Effector memory CD4-positive, alpha-beta T cell (primary cell): Measurements from ENCODE around the gene TMPO.
"Not testable (repeated sequence)": the region's sequence is repeated elsewhere in the genome, so short reads cannot be mapped to it uniquely, and the experiment has no call there.

Experiments used
- DNase-seq, 3 donors: peaks; one replicate each; pipeline ENCODE4 v3.0.0-alpha.2; 2020
- H3K27ac ChIP-seq: 2 replicates; pipeline ENCODE4 v1.7.0; 2013; ENCODE audit warnings: mild to moderate bottlenecking, low read length, moderate library complexity; ENCODE audit not compliant: insufficient read depth, poor library complexity, severe bottlenecking
- H3K27me3 ChIP-seq: replicated peaks from 2 replicates; pipeline ENCODE4 v1.7.0; 2013; ENCODE audit warnings: mild to moderate bottlenecking, low read length; ENCODE audit not compliant: insufficient read depth, control insufficient read depth, poor library complexity, severe bottlenecking
- H3K36me3 ChIP-seq: 2 replicates; pipeline ENCODE4 v1.7.0; 2013; ENCODE audit warnings: mild to moderate bottlenecking, low read length, moderate library complexity; ENCODE audit not compliant: control insufficient read depth, insufficient read depth
- H3K4me1 ChIP-seq: 2 replicates; pipeline ENCODE4 v1.7.0; 2013; ENCODE audit warnings: low read length, mild to moderate bottlenecking; ENCODE audit not compliant: control insufficient read depth, insufficient read depth, poor library complexity, severe bottlenecking
- H3K4me3 ChIP-seq: 2 replicates; pipeline ENCODE4 v1.7.0; 2013; ENCODE audit warnings: low read length, low read depth, mild to moderate bottlenecking; ENCODE audit not compliant: insufficient read depth, poor library complexity, severe bottlenecking
- H3K9me3 ChIP-seq: 2 replicates; pipeline ENCODE4 v1.7.0; 2013; ENCODE audit warnings: mild to moderate bottlenecking, low read length, moderate library complexity; ENCODE audit not compliant: control insufficient read depth

Gene TMPO

GRCh38 chr12:98511806-98512205 is 3.6 kb upstream of the TMPO start:
- H3K4me1 ChIP-seq, DNase-seq, H3K27ac ChIP-seq, H3K9me3 ChIP-seq, H3K4me3 ChIP-seq, H3K27me3 ChIP-seq, H3K36me3 ChIP-seq: not testable (repeated sequence)

GRCh38 chr12:98513379-98514322 is 1.7 kb upstream of the TMPO start:
- H3K4me3 ChIP-seq: no peak overlapping the region

GRCh38 chr12:98514982-98515286 is 456 bp upstream of the TMPO start:
- no peaks in the 10 kb centered on the region for H3K36me3 ChIP-seq
- DNase-seq: no peak
- H3K4me1 ChIP-seq: peaks cover 18% of the 10 kb centered on the region
- peak overlapping the region; percentile 98 for H3K4me3 ChIP-seq
- H3K27me3 ChIP-seq: no peaks in the 10 kb centered on the region
- no peaks in the 10 kb centered on the region for H3K9me3 ChIP-seq
- H3K27ac ChIP-seq: peak overlapping the region; percentile 94

More at GRCh38 chr12:98513379-98514322, 1.7 kb upstream of the TMPO start:
- Histone ChIP-seq H3K9me3 (no peaks in the 10 kb centered on the region), H3K4me1 (peaks cover 10% of the 10 kb centered on the region), H3K27me3 (no peaks in the 10 kb centered on the region), H3K36me3 (no peaks in the 10 kb centered on the region), H3K27ac (peak overlapping the region; percentile 12)
- no peak for DNase-seq

- Histone ChIP-seq H3K9me3 (no peaks in the 10 kb centered on the region), H3K4me3 (peak overlapping the region; percentile 98), H3K27ac (peak overlapping the region; percentile 94), H3K27me3 (no peaks in the 10 kb centered on the region), H3K4me1 (peaks cover 18% of the 10 kb centered on the region), H3K36me3 (no peaks in the 10 kb centered on the region)
- peak; percentile 70 to 77 (median 73) for DNase-seq
These were observed 902 bp downstream of the TMPO start for GRCh38 chr12:98516111-98516873.

GRCh38 chr12:98519257-98519907 is 4.0 kb downstream of the TMPO start:
- no peak for DNase-seq
- Histone ChIP-seq H3K27ac (no peak overlapping the region), H3K36me3 (peaks cover 6% of the 10 kb centered on the region), H3K4me1 (peaks cover 14% of the 10 kb centered on the region), H3K27me3 (no peaks in the 10 kb centered on the region), H3K9me3 (no peaks in the 10 kb centered on the region), H3K4me3 (peak overlapping the region; percentile 37)

GRCh38 chr12:98530068-98530467 is 14.7 kb downstream of the TMPO start:
- no peaks in the 10 kb centered on the region for H3K9me3 ChIP-seq

GRCh38 chr12:98532687-98533304 is 17.4 kb downstream of the TMPO start:
- no peak overlapping the region for H3K27ac ChIP-seq
- H3K36me3 ChIP-seq: peaks cover 42% of the 10 kb centered on the region
- no peak for DNase-seq

More at GRCh38 chr12:98530068-98530467, 14.7 kb downstream of the TMPO start:
- Histone ChIP-seq H3K4me1 (no peaks in the 10 kb centered on the region), H3K4me3 (no peak overlapping the region), H3K27ac (no peak overlapping the region), H3K36me3 (peaks cover 42% of the 10 kb centered on the region), H3K27me3 (no peaks in the 10 kb centered on the region)
- no peak for DNase-seq

GRCh38 chr12:98533723-98534251 is 18.4 kb downstream of the TMPO start:
- DNase-seq: no peak
- Histone ChIP-seq H3K27ac (no peak overlapping the region), H3K4me3 (no peak overlapping the region), H3K36me3 (peaks cover 39% of the 10 kb centered on the region), H3K9me3 (no peaks in the 10 kb centered on the region), H3K27me3 (no peaks in the 10 kb centered on the region), H3K4me1 (no peaks in the 10 kb centered on the region)

More at GRCh38 chr12:98532687-98533304, 17.4 kb downstream of the TMPO start:
- Histone ChIP-seq H3K9me3 (no peaks in the 10 kb centered on the region), H3K27me3 (no peaks in the 10 kb centered on the region), H3K4me1 (no peaks in the 10 kb centered on the region), H3K4me3 (no peak overlapping the region)

- Histone ChIP-seq H3K27ac (no peak overlapping the region), H3K27me3 (no peaks in the 10 kb centered on the region), H3K4me3 (no peak overlapping the region), H3K9me3 (no peaks in the 10 kb centered on the region), H3K36me3 (peaks cover 38% of the 10 kb centered on the region), H3K4me1 (no peaks in the 10 kb centered on the region)
- no peak for DNase-seq
These were observed 22.6 kb downstream of the TMPO start for GRCh38 chr12:98538031-98538430.
